ENCODE results near the gene ACTMAP. TPM values are rescaled to one million over a fixed set of nuclear protein-coding genes. Genes with fewer than 3 reads are reported as not detected.

ACTMAP gene
- total RNA-seq, 1 donor from 2014 or later = 12.7 TPM

DNA sequence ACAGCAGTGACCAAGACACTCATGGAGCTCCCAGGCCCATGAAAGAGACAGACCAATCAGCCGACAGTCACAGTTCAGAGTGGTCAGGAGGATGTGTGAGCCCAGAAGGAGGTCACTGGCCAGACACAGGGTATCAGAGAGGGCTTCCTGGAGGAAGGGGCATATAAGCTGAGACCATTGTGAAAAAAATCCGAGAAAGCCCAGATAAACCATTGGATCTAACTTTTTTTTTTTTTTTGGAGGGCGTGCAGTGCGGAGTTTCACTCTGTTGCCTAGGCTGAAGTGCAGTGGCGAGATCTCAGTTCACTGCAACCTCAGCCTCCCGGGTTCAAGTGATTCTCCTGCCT lies 29.2 kb downstream of the ACTMAP start:
- no peak for ATAC-seq (ENCODE audit: low read depth)
- Mint-ChIP-seq H3K36me3 (ENCODE audit: low read depth) (peaks cover 55% of the 10 kb centered on the region), H3K27ac (no peak overlapping the region), H3K4me1 (peaks cover 52% of the 10 kb centered on the region), H3K9me3 (no peaks in the 10 kb centered on the region), H3K4me3 (peak overlapping the region; percentile 35), H3K27me3 (no peaks in the 10 kb centered on the region)
- ChIA-PET CTCF (no interaction called here), POLR2A (interaction anchor here (0.6 to 1.5 kb wide), 10 partner anchors 11 to 1675 kb away, joined by 3 to 13 read pairs (median 3); partner anchors contain the start of genes ACTMAP, EGLN2 and RAB4B)
- TF ChIP-seq, protein P1, sequence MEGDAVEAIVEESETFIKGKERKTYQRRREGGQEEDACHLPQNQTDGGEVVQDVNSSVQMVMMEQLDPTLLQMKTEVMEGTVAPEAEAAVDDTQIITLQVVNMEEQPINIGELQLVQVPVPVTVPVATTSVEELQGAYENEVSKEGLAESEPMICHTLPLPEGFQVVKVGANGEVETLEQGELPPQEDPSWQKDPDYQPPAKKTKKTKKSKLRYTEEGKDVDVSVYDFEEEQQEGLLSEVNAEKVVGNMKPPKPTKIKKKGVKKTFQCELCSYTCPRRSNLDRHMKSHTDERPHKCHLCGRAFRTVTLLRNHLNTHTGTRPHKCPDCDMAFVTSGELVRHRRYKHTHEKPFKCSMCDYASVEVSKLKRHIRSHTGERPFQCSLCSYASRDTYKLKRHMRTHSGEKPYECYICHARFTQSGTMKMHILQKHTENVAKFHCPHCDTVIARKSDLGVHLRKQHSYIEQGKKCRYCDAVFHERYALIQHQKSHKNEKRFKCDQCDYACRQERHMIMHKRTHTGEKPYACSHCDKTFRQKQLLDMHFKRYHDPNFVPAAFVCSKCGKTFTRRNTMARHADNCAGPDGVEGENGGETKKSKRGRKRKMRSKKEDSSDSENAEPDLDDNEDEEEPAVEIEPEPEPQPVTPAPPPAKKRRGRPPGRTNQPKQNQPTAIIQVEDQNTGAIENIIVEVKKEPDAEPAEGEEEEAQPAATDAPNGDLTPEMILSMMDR (IDR thresholded peaks at IDR 0.05) = no peak
- DNase-seq = no peak
- intact Hi-C loops (cut with micrococcal nuclease) = no loop called here

DNA sequence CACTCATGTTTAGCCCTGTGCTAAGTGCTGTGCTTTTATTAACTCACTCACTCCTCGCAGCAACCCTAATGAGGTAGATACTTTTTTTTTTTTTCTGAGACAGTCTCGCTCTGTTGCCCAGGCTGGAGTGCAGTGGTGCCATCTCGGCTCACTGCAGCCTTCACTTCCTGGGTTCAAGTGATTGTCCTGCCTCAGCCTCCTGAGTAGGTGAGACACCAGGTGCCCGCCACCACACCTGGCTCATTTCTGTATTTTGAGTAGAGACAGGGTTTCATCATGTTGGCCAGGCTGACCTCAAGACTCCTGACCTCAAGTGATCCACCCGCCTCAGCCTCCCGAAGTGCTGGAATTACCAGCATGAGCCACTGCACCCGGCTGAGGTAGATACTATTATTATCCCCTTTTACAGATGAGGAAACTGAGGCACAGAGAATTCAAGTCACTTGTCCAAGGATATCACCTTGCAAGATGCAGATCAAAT lies 30.8 kb downstream of the ACTMAP start:
- H3K4me3 Mint-ChIP-seq = peak overlapping the region; percentile 88
- TF ChIP-seq, protein P1 (IDR thresholded peaks at IDR 0.05) = no peak
- POLR2A ChIA-PET = interaction anchor here (0.7 to 1.8 kb wide), 5 partner anchors 11 to 79 kb away, joined by 3 to 11 read pairs (median 6); partner anchors contain the start of genes ACTMAP, EGLN2 and RAB4B
- ATAC-seq (ENCODE audit: low read depth) (no peak), DNase-seq (no peak)
- H3K9me3 Mint-ChIP-seq = no peaks in the 10 kb centered on the region
- CTCF ChIA-PET = no interaction called here
- H3K27me3 Mint-ChIP-seq = no peaks in the 10 kb centered on the region
- peaks cover 45% of the 10 kb centered on the region for H3K36me3 Mint-ChIP-seq (ENCODE audit: low read depth)
- intact Hi-C loops (cut with micrococcal nuclease) = loop anchor here (5.0 to 10.0 kb wide), 3 partner anchors 37 to 633 kb away; partner anchors contain the start of gene TGFB1
- peaks cover 69% of the 10 kb centered on the region for H3K4me1 Mint-ChIP-seq
- peak overlapping the region; percentile 18 for H3K27ac Mint-ChIP-seq

DNA sequence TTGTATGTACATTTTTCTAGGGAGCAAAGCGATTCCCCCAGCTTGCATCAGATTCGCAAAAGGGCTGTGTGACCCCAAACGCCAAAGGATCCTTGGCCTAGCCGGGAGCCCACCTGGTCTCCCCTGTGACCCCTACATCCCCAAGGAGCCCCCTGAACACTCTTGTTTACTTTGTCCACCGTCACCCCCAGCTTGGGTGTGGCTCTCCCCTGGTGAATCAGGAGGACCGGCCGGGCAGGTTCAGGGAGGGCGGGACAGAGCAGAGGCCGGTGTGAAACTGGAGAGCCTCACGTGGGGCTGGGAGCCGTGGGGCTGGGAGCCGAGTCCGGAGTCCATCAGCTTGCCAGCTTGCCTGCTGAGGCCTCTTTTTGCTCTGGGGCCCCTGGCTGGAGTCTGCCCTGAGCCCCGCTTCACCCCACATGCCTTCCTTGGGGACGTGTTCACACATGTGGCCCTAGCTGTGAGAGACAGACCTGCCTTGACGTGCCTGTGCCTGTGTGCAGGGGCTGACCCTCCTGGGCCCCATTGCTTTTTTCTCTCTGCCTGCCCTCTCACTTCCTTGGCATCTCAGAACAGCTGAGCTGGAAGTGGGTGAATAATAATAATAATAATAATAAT lies 31.4 kb downstream of the ACTMAP start:
- POLR2A ChIA-PET = interaction anchor here (0.5 to 1.8 kb wide), 8 partner anchors 11 to 544 kb away, joined by 3 to 11 read pairs (median 4); partner anchors contain the start of genes ACTMAP, EGLN2 and RAB4B
- ATAC-seq (ENCODE audit: low read depth) = no peak

DNA sequence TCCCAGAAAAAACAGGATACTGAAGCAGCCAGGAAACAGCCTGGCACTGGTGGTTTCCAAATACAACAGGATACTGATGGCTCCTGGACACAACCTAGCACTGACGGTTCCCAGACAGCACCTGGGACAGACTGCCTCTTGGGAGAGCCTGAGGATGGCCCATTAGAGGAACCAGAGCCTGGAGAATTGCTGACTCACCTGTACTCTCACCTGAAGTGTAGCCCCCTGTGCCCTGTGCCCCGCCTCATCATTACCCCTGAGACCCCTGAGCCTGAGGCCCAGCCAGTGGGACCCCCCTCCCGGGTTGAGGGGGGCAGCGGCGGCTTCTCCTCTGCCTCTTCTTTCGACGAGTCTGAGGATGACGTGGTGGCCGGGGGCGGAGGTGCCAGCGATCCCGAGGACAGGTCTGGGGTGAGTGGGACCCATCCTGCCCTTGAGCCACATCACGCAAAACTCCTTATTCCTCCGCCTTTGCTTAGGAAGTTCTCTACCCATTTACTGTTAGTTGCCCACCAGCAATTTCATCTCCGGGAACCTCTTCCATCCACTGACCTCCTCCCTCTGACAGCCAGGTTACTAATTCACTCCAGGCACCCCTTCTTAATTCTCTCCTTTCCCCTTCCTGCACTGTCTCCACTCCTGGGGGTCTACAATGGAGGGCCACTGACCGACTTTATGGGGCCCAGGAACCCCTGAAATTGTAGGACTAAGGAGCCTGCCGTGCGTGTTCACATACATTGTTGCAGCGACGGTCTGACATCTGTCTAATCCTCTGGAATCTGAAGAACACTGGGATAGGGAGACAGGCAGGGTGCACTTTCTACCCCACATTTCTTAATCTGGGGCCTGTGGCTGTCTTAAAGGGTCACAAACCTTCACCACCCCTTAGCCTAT lies 32.1 kb downstream of the ACTMAP start:
- POLR2A ChIA-PET = interaction anchor here (0.6 to 2.4 kb wide), 16 partner anchors 25 to 546 kb away, joined by 3 to 53 read pairs (median 6); partner anchors contain the start of genes ACTMAP, EGLN2, HNRNPUL1 and NUMBL
- TF ChIP-seq, protein P1 (IDR thresholded peaks at IDR 0.05) = no peak
- peak overlapping the region; percentile 88 for H3K4me3 Mint-ChIP-seq
- DNase-seq (no peak), ATAC-seq (ENCODE audit: low read depth) (no peak)
- peaks cover 33% of the 10 kb centered on the region for H3K36me3 Mint-ChIP-seq (ENCODE audit: low read depth)
- peak overlapping the region; percentile 85 for H3K27ac Mint-ChIP-seq
- H3K4me1 Mint-ChIP-seq = peaks cover 72% of the 10 kb centered on the region
- no peaks in the 10 kb centered on the region for H3K9me3 Mint-ChIP-seq
- intact Hi-C loops (cut with micrococcal nuclease) = loop anchor here (5.0 to 10.0 kb wide), 3 partner anchors 36 to 634 kb away; partner anchors contain the start of gene TGFB1
- CTCF ChIA-PET = interaction anchor here (0.7 to 1.2 kb wide), 2 partner anchors 102 to 169 kb away, joined by 3 to 4 read pairs; no protein-coding TSS in a partner anchor
- no peaks in the 10 kb centered on the region for H3K27me3 Mint-ChIP-seq

More for the DNA sequence above, 31.4 kb downstream of the ACTMAP start:
- peaks cover 73% of the 10 kb centered on the region for H3K4me1 Mint-ChIP-seq
- H3K9me3 Mint-ChIP-seq = no peaks in the 10 kb centered on the region
- intact Hi-C loops (cut with micrococcal nuclease) = loop anchor here (5.0 to 10.0 kb wide), 3 partner anchors 37 to 633 kb away; partner anchors contain the start of gene TGFB1
- CTCF ChIA-PET = interaction anchor here (0.7 kb wide), 1 partner anchor 169 kb away, joined by 3 read pairs; no protein-coding TSS in a partner anchor
- TF ChIP-seq, protein P1 (IDR thresholded peaks at IDR 0.05) = no peak
- peak overlapping the region; percentile 88 for H3K4me3 Mint-ChIP-seq
- peak overlapping the region; percentile 85 for H3K27ac Mint-ChIP-seq
- no peak for DNase-seq
- peaks cover 41% of the 10 kb centered on the region for H3K36me3 Mint-ChIP-seq (ENCODE audit: low read depth)
- H3K27me3 Mint-ChIP-seq = no peaks in the 10 kb centered on the region
